ENCODE results near the gene EMP1.

The EMP1 gene

GRCh38 chr12:13173012-13173932, 23.3 kb upstream of the EMP1 start:
- peak; percentile 98 for DNase-seq (ENCODE audit: low read depth)

DNA sequence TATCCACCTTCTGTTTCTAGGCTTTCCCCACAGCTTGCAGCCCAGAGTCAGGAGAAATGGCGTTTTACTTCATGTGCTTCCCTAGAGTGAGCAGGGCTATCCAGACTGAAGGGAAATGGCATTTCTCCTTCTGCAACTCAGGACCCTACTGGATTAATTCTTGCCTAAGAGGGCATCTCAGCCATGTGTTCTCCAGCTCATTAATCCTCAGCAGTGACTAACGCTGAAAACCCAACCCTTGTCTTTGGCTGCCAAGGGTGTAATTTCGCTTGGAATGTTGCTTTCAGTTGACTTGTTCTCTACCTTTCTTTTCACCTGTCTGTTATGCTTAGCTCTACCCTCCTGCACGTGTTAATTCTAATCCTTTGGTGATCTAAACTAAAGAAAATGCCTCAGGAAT, 21.0 kb upstream of the EMP1 start:
- DNase-seq (ENCODE audit: low read depth), result peak; percentile 76

DNA sequence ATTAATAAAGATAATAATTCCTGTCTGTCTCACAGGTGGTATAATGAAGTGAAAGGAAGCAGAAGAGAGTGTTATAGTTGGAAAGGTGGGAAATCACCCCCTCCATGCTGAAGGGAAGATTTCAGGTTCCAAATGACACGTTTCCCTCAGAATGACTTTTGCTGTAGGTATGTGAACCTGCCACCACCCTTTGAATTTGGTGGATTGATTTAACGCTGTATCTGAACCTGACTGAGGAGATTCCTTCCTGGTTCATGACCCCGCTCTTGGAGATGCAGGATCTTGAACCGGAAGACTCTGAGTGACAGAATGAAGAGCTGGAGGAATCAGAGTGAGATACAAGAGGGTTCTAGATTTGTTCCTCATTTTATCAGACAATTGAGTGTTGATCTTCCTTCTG, 20.3 kb upstream of the EMP1 start:
- DNase-seq (ENCODE audit: low read depth), result no peak

DNA sequence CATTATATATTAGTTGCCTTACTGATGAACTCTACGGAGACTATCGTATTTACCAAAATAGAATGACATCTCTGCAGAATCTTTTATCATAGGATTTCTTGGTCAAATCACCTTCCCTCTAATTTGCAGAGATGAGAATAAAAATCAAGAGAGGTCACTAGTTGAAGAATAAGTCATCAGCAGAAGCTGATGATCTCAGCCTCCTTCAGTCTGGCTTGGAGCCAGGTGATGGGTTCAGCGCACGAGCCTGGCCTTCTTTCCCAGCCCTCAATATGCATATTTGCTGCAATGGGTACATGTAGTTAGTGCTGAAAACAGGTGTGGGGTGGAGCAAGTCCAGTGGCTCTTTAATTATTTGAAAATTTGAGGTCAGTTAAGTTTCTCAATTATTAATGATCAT, 19.2 kb upstream of the EMP1 start:
- peak; percentile 70 for DNase-seq (ENCODE audit: low read depth)

- no peak for DNase-seq (ENCODE audit: low read depth)
Measured at GRCh38 chr12:13177906-13178305, 18.6 kb upstream of the EMP1 start.

- DNase-seq (ENCODE audit: low read depth), result no peak
Measured at GRCh38 chr12:13178568-13179210, 17.8 kb upstream of the EMP1 start.

GRCh38 chr12:13179211-13180074, 17.1 kb upstream of the EMP1 start:
- peak; percentile 72 for DNase-seq (ENCODE audit: low read depth)

DNA sequence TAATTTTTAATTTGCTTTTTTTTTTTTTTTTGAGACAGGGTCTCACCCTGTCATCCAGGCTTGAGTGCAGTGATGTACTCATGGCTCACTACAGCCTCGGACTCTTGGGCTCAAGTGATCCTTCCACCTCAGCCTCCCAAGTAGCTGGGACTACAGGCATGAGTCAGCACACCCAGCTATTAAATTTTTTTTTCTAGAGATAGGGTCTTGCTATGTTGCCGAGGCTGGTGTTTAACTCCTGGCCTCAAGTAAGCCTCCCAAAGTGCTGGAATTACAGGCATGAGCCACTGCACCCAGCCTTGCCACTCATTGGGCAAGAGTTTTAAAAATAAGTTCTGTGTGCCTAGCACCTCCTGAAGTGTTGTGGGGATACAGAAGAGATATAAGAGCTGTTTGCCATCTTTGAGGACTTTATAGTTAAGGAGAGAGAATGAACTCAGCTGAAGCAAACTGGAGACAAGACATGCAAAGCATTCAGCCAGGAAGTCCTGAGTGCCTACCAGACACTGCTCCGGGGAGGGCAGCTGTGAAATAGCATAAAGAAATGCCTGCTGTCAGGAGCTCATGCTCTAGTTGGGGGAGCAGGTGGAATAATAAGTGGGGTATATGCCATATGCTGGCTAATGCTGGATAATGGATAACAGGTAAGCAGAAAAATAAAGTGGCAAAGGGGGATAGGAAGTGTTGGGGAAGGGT, 15.0 kb upstream of the EMP1 start:
- no peak for DNase-seq (ENCODE audit: low read depth)

GRCh38 chr12:13182881-13183280, 13.6 kb upstream of the EMP1 start:
- no peak for DNase-seq (ENCODE audit: low read depth)

- peak; percentile 77 for DNase-seq (ENCODE audit: low read depth)
Measured at GRCh38 chr12:13183620-13184019, 12.9 kb upstream of the EMP1 start.

DNA sequence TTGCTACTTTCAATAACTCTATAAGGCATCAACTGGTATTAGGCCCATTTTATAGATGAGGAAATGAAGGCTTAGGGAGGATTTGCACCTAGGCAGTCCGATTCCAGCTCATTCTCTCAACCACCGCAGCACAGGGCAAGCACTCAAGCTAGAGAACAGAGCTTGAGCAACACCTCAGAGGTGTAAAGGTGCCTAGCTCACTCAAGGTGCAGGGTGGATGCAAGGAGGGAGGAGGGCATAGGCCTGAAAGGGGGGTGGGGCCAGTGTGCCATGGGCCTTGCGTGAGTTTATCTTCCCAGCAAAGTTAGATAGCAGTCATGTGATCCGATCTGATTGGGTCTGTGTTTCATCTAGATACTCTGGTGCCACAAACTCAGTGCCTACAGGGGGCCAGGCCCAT, 10.2 kb upstream of the EMP1 start:
- DNase-seq (ENCODE audit: low read depth), result no peak

DNA sequence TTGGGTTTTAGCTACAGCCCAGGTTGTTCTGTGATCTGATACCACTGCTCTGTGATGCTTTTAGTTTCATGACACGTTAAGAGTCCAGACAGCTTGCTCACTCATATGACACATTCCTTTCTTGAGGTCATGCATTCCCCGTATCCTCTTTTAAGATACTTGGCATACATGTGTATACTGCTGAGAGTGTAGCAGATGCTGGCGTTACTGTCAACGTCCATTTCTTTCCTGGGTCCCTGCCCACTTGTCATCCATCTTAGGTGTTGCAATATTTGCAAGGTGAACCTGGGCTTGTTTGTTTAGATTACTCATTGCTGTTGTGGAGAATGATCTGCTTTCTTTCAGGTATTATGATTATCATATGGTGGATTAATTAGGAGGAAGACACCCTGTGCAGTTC, 9.1 kb upstream of the EMP1 start:
- peak; percentile 94 for DNase-seq (ENCODE audit: low read depth)

DNA sequence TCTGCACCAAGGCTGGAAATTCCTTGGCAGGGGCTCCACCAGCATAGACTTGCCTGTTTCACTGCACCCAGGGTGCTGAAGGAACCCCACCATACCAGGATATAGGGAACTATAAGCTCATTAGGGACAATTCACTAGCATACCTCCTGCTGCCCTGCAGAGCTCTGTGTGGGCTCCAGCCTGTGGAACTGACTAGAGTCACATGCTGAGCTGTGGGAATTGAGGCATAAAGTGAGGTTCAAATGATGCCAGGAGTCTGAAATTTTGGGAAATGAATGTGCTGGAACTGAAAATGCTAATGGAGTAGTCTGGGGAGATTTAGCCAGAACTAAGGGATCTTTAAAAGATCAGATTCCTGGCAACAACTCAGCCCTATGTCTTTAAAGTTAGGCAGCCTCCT, 7.3 kb upstream of the EMP1 start:
- no peak for DNase-seq (ENCODE audit: low read depth)

- DNase-seq (ENCODE audit: low read depth), result no peak
Measured at GRCh38 chr12:13190275-13190674, 6.3 kb upstream of the EMP1 start.

DNA sequence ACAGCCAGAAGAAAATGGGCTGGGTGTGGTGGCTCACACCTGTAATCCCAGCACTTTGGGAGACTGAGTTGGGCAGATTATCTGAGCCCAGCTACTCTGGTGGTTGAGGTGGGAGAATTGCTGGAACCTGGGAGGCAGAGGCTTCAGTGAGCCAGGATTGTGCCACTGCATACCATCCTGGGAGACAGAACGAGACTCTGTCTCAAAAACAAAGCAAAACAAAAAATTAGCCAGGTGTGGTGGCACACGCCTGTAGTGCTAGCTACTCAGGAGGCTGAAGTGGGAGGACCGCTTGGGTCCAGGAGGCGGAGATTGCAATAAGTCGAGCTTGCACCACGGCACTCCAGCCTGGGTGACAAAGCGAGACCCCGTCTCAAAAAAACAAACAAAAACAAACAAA, 3.8 kb upstream of the EMP1 start:
- DNase-seq (ENCODE audit: low read depth), result no peak

GRCh38 chr12:13193505-13194231, 2.9 kb upstream of the EMP1 start:
- no peak for DNase-seq (ENCODE audit: low read depth)

GRCh38 chr12:13194401-13195110, 2.0 kb upstream of the EMP1 start:
- peak; percentile 51 for DNase-seq (ENCODE audit: low read depth)

DNA sequence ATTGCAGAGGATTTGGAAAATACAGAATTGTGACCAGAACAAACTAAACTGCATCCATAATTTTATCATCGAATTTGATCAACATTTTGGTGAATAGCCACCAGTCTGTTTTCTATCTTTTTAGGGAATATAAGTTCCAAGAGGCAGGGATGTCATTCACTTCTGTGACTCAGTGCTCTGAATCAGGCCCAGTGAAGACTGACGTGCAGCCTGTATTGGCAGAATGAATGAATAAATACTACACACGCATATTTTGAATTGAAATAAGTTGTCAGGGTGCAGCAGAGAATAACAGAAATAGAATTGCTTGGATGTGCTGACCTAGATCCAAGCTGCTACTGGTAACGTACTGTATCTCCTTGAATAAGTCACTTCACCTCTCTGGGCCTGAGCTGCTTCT, 1.3 kb upstream of the EMP1 start:
- peak; percentile 67 for DNase-seq (ENCODE audit: low read depth)

DNA sequence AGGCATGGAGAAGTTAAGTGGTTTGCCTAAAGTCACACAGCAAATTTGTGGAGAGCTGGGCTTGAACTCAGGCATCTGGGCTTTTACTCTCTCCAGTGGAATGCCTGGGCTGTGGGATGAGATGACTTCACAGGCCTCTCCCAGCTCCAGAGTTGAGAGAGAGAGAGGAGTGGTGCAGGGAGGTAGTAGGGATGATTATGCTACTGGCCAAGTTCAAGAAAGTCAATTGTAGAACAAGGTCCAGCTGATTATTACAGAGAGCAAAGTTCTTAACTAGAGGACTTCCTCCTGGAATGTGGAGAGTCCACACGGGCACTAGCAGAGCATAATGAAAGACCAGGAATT, 769 bp upstream of the EMP1 start:
- DNase-seq (ENCODE audit: low read depth), result peak; percentile 71

DNA sequence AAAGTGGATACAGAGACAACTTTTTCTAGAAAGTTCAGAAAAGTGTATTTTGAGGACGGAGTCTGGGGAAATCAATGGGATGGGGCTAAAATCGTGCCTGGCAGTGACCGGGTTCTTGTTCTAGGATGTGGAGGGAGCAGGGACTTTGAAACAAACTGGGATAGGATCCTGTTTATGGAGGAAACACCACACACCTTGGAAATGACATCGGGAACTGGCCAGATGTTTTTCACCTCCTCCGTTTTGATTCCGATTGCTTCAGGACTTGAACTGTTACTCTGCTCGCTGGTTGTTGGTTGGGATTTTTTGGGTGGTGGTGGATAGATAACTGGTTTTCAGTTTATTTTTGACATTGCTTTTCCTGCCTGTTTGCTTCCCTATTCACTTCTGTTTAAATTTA, 506 bp downstream of the EMP1 start:
- DNase-seq (ENCODE audit: low read depth), result no peak

All from ELR (cell line).